Fibroblast of villous mesenchyme (primary cell): ENCODE measurements around the gene PSMB4. TPM values are rescaled to one million over a fixed set of nuclear protein-coding genes. Genes with fewer than 3 reads are reported as not detected.
A peak's percentile ranks its signal among the peaks of the same experiment; 100 is the strongest.
"Not testable (repeated sequence)": the region's sequence is repeated elsewhere in the genome, so short reads cannot be mapped to it uniquely, and the experiment has no call there.

Source experiments
- DNase-seq: peaks from one replicate; pipeline ENCODE4 v3.0.0-alpha.2; 2010; ENCODE audit warnings: low read depth
- H3K4me3 ChIP-seq: 2 replicates; pipeline ENCODE4 v1.5.1; 2011; ENCODE audit warnings: low read depth, mild to moderate bottlenecking, low read length
- CTCF ChIP-seq: IDR thresholded peaks from 2 replicates; pipeline ENCODE4 v1.5.1; 2012; ENCODE audit warnings: low read depth, mild to moderate bottlenecking, low read length; ENCODE audit not compliant: insufficient read depth
- total RNA-seq: library from RNA; depleted of rRNA; stranded (reverse); fragments of >200 nt; gene quantifications from 2 replicates; pipeline ENCODE4 v1.2.3, GENCODE V29; 2012

The PSMB4 gene
- total RNA-seq = 427 and 490 TPM in 2 replicates

DNA sequence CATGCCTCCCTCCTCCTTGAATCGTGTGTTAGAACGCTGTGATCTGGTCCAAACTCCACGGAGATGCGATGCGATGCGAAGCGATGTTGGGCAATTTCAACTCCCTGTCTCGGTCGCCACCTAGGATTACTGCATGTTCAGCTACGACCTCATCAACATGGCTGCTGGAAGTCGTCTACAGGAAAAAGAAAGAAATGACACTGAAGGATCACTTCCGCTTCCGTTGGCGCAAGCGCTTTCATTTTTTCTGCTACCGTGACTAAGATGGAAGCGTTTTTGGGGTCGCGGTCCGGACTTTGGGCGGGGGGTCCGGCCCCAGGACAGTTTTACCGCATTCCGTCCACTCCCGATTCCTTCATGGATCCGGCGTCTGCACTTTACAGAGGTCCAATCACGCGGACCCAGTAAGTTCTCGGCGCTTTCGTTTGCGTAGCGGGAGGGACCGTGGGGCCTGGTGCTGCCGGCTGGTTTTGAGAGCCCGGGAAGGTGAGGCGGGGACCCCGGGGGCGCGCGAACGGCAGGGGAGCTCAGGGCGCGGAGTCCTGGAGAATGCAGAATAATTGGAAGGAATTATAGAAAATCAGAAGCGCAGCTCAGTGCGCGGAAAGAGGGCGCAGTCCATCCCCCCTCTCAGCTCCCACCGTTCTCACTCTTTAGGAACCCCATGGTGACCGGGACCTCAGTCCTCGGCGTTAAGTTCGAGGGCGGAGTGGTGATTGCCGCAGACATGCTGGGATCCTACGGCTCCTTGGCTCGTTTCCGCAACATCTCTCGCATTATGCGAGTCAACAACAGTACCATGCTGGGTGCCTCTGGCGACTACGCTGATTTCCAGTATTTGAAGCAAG, at the start of gene PSMB4:
PSMB4 (plus strand) TSS at position 250 of the 848 bp plus-strand sequence; CDS start at position 265, 15 bp downstream.
- no peak for TF ChIP-seq CTCF
- peak within 1 kb of the TSS; percentile 71 for H3K4me3 ChIP-seq
- peak; percentile 96 for DNase-seq

- not testable (repeated sequence) for DNase-seq, H3K4me3 ChIP-seq
These were observed 49.0 kb upstream of the PSMB4 start for GRCh38 chr1:151350323-151350722.

GRCh38 chr1:151352021-151352718, 47.2 kb upstream of the PSMB4 start:
- H3K4me3 ChIP-seq = no peak overlapping the region
- no peak for TF ChIP-seq CTCF
- peak; percentile 13 for DNase-seq

GRCh38 chr1:151356696-151357095, 42.7 kb upstream of the PSMB4 start:
- TF ChIP-seq CTCF = no peak
- peak; percentile 13 for DNase-seq
- H3K4me3 ChIP-seq = no peak overlapping the region

DNA sequence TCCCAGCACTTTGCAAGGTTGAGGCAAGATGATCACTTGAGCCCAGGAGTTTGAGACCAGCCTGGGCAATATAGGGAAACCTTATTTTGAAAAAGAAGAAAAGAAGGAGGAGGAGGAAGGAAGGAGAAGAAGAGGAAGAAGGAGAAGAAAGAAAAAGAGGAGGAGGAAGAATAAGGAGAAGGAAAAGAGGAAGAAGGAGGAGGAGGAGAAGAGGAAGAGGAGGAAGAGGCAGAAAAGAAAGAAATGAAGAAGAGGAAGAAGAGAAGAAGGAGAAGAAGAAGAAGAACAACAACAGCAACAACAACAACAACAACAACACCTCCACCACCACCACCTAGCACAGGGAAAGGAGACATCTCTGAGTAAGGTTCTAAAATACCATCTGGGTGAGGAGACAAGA, 37.5 kb upstream of the PSMB4 start:
- no peak for DNase-seq
- TF ChIP-seq CTCF = no peak
- no peak overlapping the region for H3K4me3 ChIP-seq

DNA sequence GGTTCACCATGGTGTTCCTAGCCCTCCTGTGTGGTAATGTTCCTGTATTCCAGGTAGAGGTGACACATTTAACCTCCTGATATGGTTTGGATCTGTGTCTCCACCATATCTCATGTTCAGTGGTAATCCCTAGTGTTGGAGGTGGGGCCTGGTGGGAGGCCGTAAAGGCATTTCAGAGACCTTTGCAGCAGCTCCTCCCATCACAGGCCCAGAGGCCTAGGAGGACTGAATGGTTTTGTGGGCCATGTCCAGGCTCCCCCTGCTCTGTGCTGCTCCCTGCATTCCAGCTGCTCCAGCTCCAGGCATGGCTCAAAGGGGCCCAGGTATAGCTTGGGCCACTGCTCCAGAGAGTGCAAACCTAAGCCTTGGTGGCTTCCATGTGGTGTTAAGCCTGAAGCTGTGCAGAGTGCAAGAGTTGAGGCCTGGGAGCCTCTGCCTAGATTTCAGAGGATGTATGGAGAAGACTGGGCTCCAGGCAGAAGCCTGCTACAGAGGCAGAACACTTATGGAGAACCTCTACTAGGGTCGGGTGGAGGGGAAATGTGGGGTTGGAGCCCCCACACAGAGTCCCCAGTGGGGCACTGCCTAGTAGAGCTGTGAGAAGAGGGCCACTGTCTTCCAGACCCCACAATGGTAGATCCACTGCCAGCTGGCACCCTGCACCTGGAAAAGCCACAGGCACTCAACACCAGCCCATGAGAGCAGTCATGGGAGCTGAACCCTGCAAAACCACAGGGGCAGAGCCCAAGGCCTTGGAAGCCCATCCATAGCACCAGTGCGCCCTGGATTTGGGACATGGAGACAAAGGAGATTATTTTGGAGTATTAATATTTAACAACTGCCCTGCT, 36.8 kb upstream of the PSMB4 start:
- H3K4me3 ChIP-seq = no peak overlapping the region
- TF ChIP-seq CTCF = no peak

More for the DNA sequence above, 36.8 kb upstream of the PSMB4 start:
- DNase-seq = no peak
